Brain microvascular endothelial cell (primary cell): ENCODE measurements around the gene UBE2J2.

Source experiments
- DNase-seq: peaks from one replicate; pipeline ENCODE4 v3.0.0-alpha.2; 2020
- H3K27ac ChIP-seq: fragments of 250-450 bp; sonication (Bioruptor Pico); 2 replicates; pipeline ENCODE4 v1.5.1; 2020; ENCODE audit warnings: mild to moderate bottlenecking, moderate library complexity
- H3K27me3 ChIP-seq: fragments of 250-450 bp; sonication (Bioruptor Pico); replicated peaks from 2 replicates; pipeline ENCODE4 v1.5.1; 2020; ENCODE audit warnings: mild to moderate bottlenecking
- H3K36me3 ChIP-seq: fragments of 250-450 bp; sonication (Bioruptor Pico); replicated peaks from 2 replicates; pipeline ENCODE4 v1.5.1; 2020; ENCODE audit warnings: mild to moderate bottlenecking
- H3K4me3 ChIP-seq: 2 replicates; pipeline ENCODE4 v1.5.1; 2011; ENCODE audit warnings: low read depth, mild to moderate bottlenecking, control low read depth, low read length, moderate library complexity
- CTCF ChIP-seq: IDR thresholded peaks from 2 replicates; pipeline ENCODE4 v1.5.1; 2011; ENCODE audit warnings: low read depth, mild to moderate bottlenecking, moderate library complexity, low read length, control low read depth, inconsistent platforms; ENCODE audit errors: missing control alignments
- in situ Hi-C: cut with HindIII; loops from 2 replicates; pipeline ENCODE4 v1.10.0; 2017; ENCODE audit warnings: low sequenced_read_pairs, low pct_ligation_motif_present

The UBE2J2 gene

GRCh38 chr1:1284221-1285101, 10.8 kb upstream of the UBE2J2 start:
- in situ Hi-C loops = no loop called here

GRCh38 chr1:1283821-1284220, 10.2 kb upstream of the UBE2J2 start:
- no peak overlapping the region for H3K27ac ChIP-seq
- H3K4me3 ChIP-seq = no peak overlapping the region
- no peak for DNase-seq
- H3K36me3 ChIP-seq = no peaks in the 10 kb centered on the region
- H3K27me3 ChIP-seq = no peaks in the 10 kb centered on the region
- peak; percentile 15 for TF ChIP-seq CTCF
- in situ Hi-C loops = no loop called here

More at GRCh38 chr1:1284221-1285101, 10.8 kb upstream of the UBE2J2 start:
- no peak overlapping the region for H3K27ac ChIP-seq
- no peaks in the 10 kb centered on the region for H3K36me3 ChIP-seq
- no peaks in the 10 kb centered on the region for H3K27me3 ChIP-seq
- no peak for TF ChIP-seq CTCF
- no peak overlapping the region for H3K4me3 ChIP-seq
- no peak for DNase-seq

- no peak overlapping the region for H3K27ac ChIP-seq
- peak; percentile 37 for DNase-seq
- no peak for TF ChIP-seq CTCF
- no peaks in the 10 kb centered on the region for H3K36me3 ChIP-seq
- in situ Hi-C loops = no loop called here
- H3K27me3 ChIP-seq = no peaks in the 10 kb centered on the region
- H3K4me3 ChIP-seq = no peak overlapping the region
These were observed 9.3 kb upstream of the UBE2J2 start for GRCh38 chr1:1282998-1283397.

GRCh38 chr1:1281533-1282321, 8.1 kb upstream of the UBE2J2 start:
- Histone ChIP-seq H3K4me3 (no peak overlapping the region), H3K36me3 (no peaks in the 10 kb centered on the region), H3K27ac (no peak overlapping the region), H3K27me3 (no peaks in the 10 kb centered on the region)
- DNase-seq = peak; percentile 57
- no peak for TF ChIP-seq CTCF
- in situ Hi-C loops = no loop called here

GRCh38 chr1:1280782-1281481, 7.3 kb upstream of the UBE2J2 start:
- no peak overlapping the region for H3K4me3 ChIP-seq
- TF ChIP-seq CTCF = no peak
- in situ Hi-C loops = no loop called here

More at GRCh38 chr1:1280782-1281481, 7.3 kb upstream of the UBE2J2 start:
- DNase-seq = no peak
- Histone ChIP-seq H3K27me3 (no peaks in the 10 kb centered on the region), H3K27ac (no peak overlapping the region), H3K36me3 (no peaks in the 10 kb centered on the region)
